ENCODE results near the gene ACTL6B.

GRCh38 chr7:100699018-100699417 lies 42.8 kb upstream of the ACTL6B start:
- TF ChIP-seq CTCF (conservative IDR thresholded peaks at IDR 0.05 in 1 of 2, IDR thresholded peaks at IDR 0.05 in 1 of 2; ENCODE audit: extremely low read depth in 1 of 2, insufficient read depth in 1 of 2, low read depth in 1 of 2, low read length in 2 of 2) (no peak), EZH2 (IDR thresholded peaks at IDR 0.05; ENCODE audit: borderline replicate concordance, low read length) (no peak)

All from mammary epithelial cell (primary cell).